Neural crest cell (in vitro differentiated cells): ENCODE measurements around the gene PPP1R13B. TPM values are rescaled to one million over a fixed set of nuclear protein-coding genes. Genes with fewer than 3 reads are reported as not detected.

Source experiments
- DNase-seq: peaks from one replicate; pipeline ENCODE4 v3.0.0; 2021; ENCODE audit warnings: low read depth, mixed read lengths, low spot score
- H3K27ac Mint-ChIP-seq: one replicate; pipeline ENCODE4 v1.8.0; 2021; ENCODE audit warnings: mild to moderate bottlenecking, mixed read lengths; ENCODE audit not compliant: unreplicated experiment
- H3K27me3 Mint-ChIP-seq: 2 replicates; pipeline ENCODE4 v1.8.0; 2021; ENCODE audit warnings: low read depth, mild to moderate bottlenecking, mixed read lengths
- H3K36me3 Mint-ChIP-seq: 2 replicates; pipeline ENCODE4 v1.8.0; 2021; ENCODE audit warnings: low read depth, mild to moderate bottlenecking, mixed read lengths
- H3K4me1 Mint-ChIP-seq: 2 replicates; pipeline ENCODE4 v1.8.0; 2021; ENCODE audit warnings: mixed read lengths
- H3K4me3 Mint-ChIP-seq: one replicate; pipeline ENCODE4 v1.8.0; 2021; ENCODE audit warnings: mild to moderate bottlenecking, mixed read lengths
- H3K9me3 Mint-ChIP-seq: 2 replicates; pipeline ENCODE4 v1.8.0; 2021; ENCODE audit warnings: mixed read lengths
- total RNA-seq: library from RNA; stranded (reverse); gene quantifications from 2 replicates; pipeline ENCODE4 v1.2.1, GENCODE V29; 2021
- TF ChIP-seq, protein P1 (sequence below): fragments of 200-600 bp; sonication (generic); conservative IDR thresholded peaks from 2 replicates; pipeline ENCODE4 v1.5.0; 2021; ENCODE audit warnings: antibody characterized with exemption, mild to moderate bottlenecking

The PPP1R13B gene
- total RNA-seq, 1 donor from 2014 or later = 6.8 TPM

DNA sequence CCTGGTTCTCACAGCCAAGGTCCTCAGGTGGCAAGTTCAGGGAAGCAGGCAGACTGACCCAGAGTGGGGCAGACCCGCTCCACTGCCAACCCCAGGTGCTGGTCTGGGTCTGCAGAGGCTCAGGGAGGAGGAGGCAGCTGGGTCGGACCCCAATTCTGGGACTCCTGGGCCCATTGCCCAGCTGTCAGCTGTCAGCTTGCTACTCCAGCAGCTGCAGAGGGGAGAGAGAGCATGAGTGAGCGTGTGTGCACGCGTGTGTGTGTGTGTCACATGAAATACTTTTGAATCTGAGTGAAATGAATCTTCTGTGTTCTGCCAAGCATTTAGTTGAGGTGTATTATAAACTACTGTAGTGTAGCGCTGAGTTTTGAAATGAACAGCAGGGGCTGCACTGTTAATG, 162.9 kb downstream of the PPP1R13B start:
- H3K4me1 Mint-ChIP-seq = no peaks in the 10 kb centered on the region
- TF ChIP-seq, protein P1, sequence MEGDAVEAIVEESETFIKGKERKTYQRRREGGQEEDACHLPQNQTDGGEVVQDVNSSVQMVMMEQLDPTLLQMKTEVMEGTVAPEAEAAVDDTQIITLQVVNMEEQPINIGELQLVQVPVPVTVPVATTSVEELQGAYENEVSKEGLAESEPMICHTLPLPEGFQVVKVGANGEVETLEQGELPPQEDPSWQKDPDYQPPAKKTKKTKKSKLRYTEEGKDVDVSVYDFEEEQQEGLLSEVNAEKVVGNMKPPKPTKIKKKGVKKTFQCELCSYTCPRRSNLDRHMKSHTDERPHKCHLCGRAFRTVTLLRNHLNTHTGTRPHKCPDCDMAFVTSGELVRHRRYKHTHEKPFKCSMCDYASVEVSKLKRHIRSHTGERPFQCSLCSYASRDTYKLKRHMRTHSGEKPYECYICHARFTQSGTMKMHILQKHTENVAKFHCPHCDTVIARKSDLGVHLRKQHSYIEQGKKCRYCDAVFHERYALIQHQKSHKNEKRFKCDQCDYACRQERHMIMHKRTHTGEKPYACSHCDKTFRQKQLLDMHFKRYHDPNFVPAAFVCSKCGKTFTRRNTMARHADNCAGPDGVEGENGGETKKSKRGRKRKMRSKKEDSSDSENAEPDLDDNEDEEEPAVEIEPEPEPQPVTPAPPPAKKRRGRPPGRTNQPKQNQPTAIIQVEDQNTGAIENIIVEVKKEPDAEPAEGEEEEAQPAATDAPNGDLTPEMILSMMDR = no peak
- H3K27ac Mint-ChIP-seq = peak overlapping the region; percentile 12
- no peaks in the 10 kb centered on the region for H3K9me3 Mint-ChIP-seq
- H3K4me3 Mint-ChIP-seq = no peak overlapping the region
- peaks cover 7% of the 10 kb centered on the region for H3K36me3 Mint-ChIP-seq
- DNase-seq = no peak
- no peaks in the 10 kb centered on the region for H3K27me3 Mint-ChIP-seq

Other genes with a start within 250 kb of the PPP1R13B start
- gene KLC1, start 218.4 kb downstream of the PPP1R13B start, total RNA-seq = 173 and 180 TPM in 2 replicates
- gene XRCC3, start 132.1 kb downstream of the PPP1R13B start, total RNA-seq = 50.8 and 53.6 TPM in 2 replicates
- 42.0 and 44.0 TPM in 2 replicates for gene ZFYVE21, start 131.8 kb downstream of the PPP1R13B start, total RNA-seq
- gene TDRD9, start 80.9 kb upstream of the PPP1R13B start, total RNA-seq = not detected in 2 replicates
- not detected in 2 replicates for gene RD3L, start 95.0 kb upstream of the PPP1R13B start, total RNA-seq
- gene ASPG, start 238.1 kb upstream of the PPP1R13B start, total RNA-seq = not detected in 2 replicates